ENCODE data around the gene ZDHHC24.

GRCh38 chr11:66589996-66590675 lies 44.3 kb upstream of the ZDHHC24 start:
- no peak for TF ChIP-seq POLR2A (IDR thresholded peaks at IDR 0.05)
- no peak for TF ChIP-seq CTCF (IDR thresholded peaks at IDR 0.05)
